Measurements from ENCODE around the gene ZNF211. TPM values are rescaled to one million over a fixed set of nuclear protein-coding genes. Genes with fewer than 3 reads are reported as not detected.

Gene ZNF211
- total and polyA plus RNA-seq, 2 donors (not counting 3 experiments of a cell fraction or from before 2014, with no cell fraction given) = 4.7 to 9.4 TPM

GRCh38 chr19:57637379-57637778 lies 4.4 kb downstream of the ZNF211 start:
- POLR2A ChIA-PET = no interaction called here
- intact Hi-C loops (cut with micrococcal nuclease) = loop anchor here (10.0 kb wide), 1 partner anchor 367 kb away; the partner anchor contains the start of gene ZNF606

More at GRCh38 chr19:57637379-57637778, 4.4 kb downstream of the ZNF211 start:
- TF ChIP-seq JUN (IDR thresholded peaks at IDR 0.05; ENCODE audit: borderline replicate concordance, insufficient read depth, insufficient read length, low read depth) (no peak), MYC (IDR thresholded peaks at IDR 0.05; ENCODE audit: low read depth, low read length) (no peak), GATA2 (IDR thresholded peaks at IDR 0.05; ENCODE audit: insufficient read depth, insufficient read length, low read depth, low read length) (no peak), POLR2A (IDR thresholded peaks at IDR 0.05; ENCODE audit: low read depth, low read length) (no peak), MAX (IDR thresholded peaks at IDR 0.05; ENCODE audit: insufficient read depth, insufficient read length) (no peak), EZH2 (IDR thresholded peaks at IDR 0.05; ENCODE audit: borderline replicate concordance, low read depth, low read length, severe bottlenecking) (no peak), POLR2AphosphoS5 (IDR thresholded peaks at IDR 0.05; ENCODE audit: insufficient read depth, low read depth, low read length) (no peak)
- TF ChIP-seq, protein P1, sequence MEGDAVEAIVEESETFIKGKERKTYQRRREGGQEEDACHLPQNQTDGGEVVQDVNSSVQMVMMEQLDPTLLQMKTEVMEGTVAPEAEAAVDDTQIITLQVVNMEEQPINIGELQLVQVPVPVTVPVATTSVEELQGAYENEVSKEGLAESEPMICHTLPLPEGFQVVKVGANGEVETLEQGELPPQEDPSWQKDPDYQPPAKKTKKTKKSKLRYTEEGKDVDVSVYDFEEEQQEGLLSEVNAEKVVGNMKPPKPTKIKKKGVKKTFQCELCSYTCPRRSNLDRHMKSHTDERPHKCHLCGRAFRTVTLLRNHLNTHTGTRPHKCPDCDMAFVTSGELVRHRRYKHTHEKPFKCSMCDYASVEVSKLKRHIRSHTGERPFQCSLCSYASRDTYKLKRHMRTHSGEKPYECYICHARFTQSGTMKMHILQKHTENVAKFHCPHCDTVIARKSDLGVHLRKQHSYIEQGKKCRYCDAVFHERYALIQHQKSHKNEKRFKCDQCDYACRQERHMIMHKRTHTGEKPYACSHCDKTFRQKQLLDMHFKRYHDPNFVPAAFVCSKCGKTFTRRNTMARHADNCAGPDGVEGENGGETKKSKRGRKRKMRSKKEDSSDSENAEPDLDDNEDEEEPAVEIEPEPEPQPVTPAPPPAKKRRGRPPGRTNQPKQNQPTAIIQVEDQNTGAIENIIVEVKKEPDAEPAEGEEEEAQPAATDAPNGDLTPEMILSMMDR (IDR thresholded peaks at IDR 0.05; ENCODE audit: extremely low read depth in 1 of 2, insufficient read depth in 1 of 2, low read depth in 1 of 2, low read length in 2 of 2) = no peak
- dilution Hi-C loops (cut with MboI; ENCODE audit: extremely low pct_ligation_motif_present, low sequenced_read_pairs) = no loop called here
- Histone ChIP-seq H3K4me2 (ENCODE audit: insufficient read depth, low read length) (no peak overlapping the region), H3K79me2 (ENCODE audit: control insufficient read depth, insufficient read depth, low read length) (no peaks in the 10 kb centered on the region), H3K4me1 (ENCODE audit: control insufficient read depth, extremely low read depth, insufficient read depth, low read length) (peaks cover 5% of the 10 kb centered on the region), H3K9me1 (replicated peaks; ENCODE audit: control insufficient read depth, extremely low read depth, insufficient read depth, low read length) (no peaks in the 10 kb centered on the region), H3K9me3 (replicated peaks; ENCODE audit: control insufficient read depth, insufficient read depth, low read length) (peaks cover 18% of the 10 kb centered on the region), H2AFZ (ENCODE audit: low read depth, low read length) (no peak overlapping the region), H3K4me3 (replicated peaks in 1 of 3; ENCODE audit: insufficient read depth in 1 of 3, low read depth in 1 of 3, low read length in 3 of 3) (no peak overlapping the region), H3K27me3 (ENCODE audit: control insufficient read depth in 2 of 2, insufficient read depth in 2 of 2, low read length in 2 of 2) (no peaks in the 10 kb centered on the region), H4K20me1 (replicated peaks; ENCODE audit: control insufficient read depth, extremely low read depth, insufficient read depth, low read length) (no peaks in the 10 kb centered on the region), H3K9ac (replicated peaks; ENCODE audit: extremely low read depth, insufficient read depth, low read length) (no peak overlapping the region), H3K27ac (ENCODE audit: insufficient read depth, low read depth, low read length) (no peak overlapping the region), H3K36me3 (ENCODE audit: control insufficient read depth in 2 of 2, extremely low read depth in 1 of 2, insufficient read depth in 2 of 2, low read length in 2 of 2) (peaks cover 9 to 31% of the 10 kb centered on the region in 2 experiments)
- no peak for FAIRE-seq
- CTCF ChIA-PET = no interaction called here
- no peak for DNase-seq (ENCODE audit: low read depth, low spot score)
- BruUV-seq (replicated peaks) = no TSS peak

Data from endothelial cell of umbilical vein (primary cell).